Breast epithelium (tissue), 3 donors: ENCODE results near the gene OBSCN.

Source experiments
- CTCF ChIP-seq, 3 donors: fragments of 450-650 bp; IDR thresholded peaks; one replicate each; pipeline ENCODE4 v1.5.1; 2016 to 2017; ENCODE audit warnings: antibody characterized with exemption in 3 of 3, mild to moderate bottlenecking in 3 of 3, moderate library complexity in 3 of 3
- POLR2A ChIP-seq: fragments of 450-650 bp; IDR thresholded peaks from one replicate; pipeline ENCODE4 v1.6.1; 2016; ENCODE audit warnings: antibody characterized with exemption, mild to moderate bottlenecking, moderate library complexity

- TF ChIP-seq CTCF (IDR thresholded peaks at IDR 0.05) (no peak), POLR2A (no peak)
Observed at GRCh38 chr1:228178737-228179684, 28.8 kb upstream of the OBSCN start.
